Mammary epithelial cell (primary cell): Measurements from ENCODE around the gene CERS1.
"Not testable (repeated sequence)": the region's sequence is repeated elsewhere in the genome, so short reads cannot be mapped to it uniquely, and the experiment has no call there.

Experiments
- EZH2 ChIP-seq: IDR thresholded peaks from 2 replicates; pipeline ENCODE4 v1.6.1; 2012; ENCODE audit warnings: low read length, inconsistent platforms, borderline replicate concordance
- TF ChIP-seq, protein P1 (sequence below), 2 donors: IDR thresholded peaks in 1 of 2; conservative IDR thresholded peaks in 1 of 2; 2 replicates each; pipeline ENCODE4 v1.5.1; 2011 to 2012; ENCODE audit warnings: inconsistent platforms in 2 of 2, low read length in 2 of 2, mild to moderate bottlenecking in 2 of 2, control low read depth in 1 of 2, low read depth in 1 of 2; ENCODE audit not compliant: insufficient read depth in 1 of 2; ENCODE audit errors: extremely low read depth in 1 of 2

DNA sequence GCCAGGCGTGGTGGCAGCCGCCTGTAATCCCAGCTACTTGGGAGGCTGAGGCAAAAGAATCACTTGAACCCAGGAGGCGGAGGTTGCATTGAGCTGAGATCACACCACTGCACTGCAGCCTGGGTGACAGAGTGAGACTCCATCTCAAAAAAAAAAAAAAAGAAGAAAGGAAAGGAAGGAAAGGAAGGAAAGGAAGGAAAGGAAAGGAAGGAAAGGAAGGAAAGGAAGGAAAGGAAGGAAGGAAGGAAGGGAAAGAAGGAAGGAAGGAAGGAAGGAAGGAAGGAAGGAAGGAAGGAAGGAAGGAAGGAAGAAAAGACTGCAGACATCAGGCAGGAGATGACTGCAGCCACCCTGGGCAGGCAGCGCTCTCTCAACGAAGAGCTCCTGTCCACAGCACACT, 6.6 kb upstream of the CERS1 start:
- TF ChIP-seq, protein P1, sequence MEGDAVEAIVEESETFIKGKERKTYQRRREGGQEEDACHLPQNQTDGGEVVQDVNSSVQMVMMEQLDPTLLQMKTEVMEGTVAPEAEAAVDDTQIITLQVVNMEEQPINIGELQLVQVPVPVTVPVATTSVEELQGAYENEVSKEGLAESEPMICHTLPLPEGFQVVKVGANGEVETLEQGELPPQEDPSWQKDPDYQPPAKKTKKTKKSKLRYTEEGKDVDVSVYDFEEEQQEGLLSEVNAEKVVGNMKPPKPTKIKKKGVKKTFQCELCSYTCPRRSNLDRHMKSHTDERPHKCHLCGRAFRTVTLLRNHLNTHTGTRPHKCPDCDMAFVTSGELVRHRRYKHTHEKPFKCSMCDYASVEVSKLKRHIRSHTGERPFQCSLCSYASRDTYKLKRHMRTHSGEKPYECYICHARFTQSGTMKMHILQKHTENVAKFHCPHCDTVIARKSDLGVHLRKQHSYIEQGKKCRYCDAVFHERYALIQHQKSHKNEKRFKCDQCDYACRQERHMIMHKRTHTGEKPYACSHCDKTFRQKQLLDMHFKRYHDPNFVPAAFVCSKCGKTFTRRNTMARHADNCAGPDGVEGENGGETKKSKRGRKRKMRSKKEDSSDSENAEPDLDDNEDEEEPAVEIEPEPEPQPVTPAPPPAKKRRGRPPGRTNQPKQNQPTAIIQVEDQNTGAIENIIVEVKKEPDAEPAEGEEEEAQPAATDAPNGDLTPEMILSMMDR (conservative IDR thresholded peaks at IDR 0.05 in 1 of 2, IDR thresholded peaks at IDR 0.05 in 1 of 2; ENCODE audit: extremely low read depth in 1 of 2, insufficient read depth in 1 of 2, low read depth in 1 of 2, low read length in 2 of 2), result not testable (repeated sequence)
- not testable (repeated sequence) for TF ChIP-seq EZH2
